ENCODE measurements around the gene SHD. TPM values are rescaled to one million over a fixed set of nuclear protein-coding genes. Genes with fewer than 3 reads are reported as not detected.

SHD gene
- total and polyA plus RNA-seq, 9 of the 15 experiments (the other 6 are each of a cell fraction or from before 2014, with no cell fraction given): 0.05 to 0.62 (median 0.15) TPM; not detected in 5

- TF ChIP-seq LCOR (CRISPR knock-in tag; IDR thresholded peaks at IDR 0.05) (peak; percentile 47; the same call in 1 of the 2 replicates), MAFG (tag; conservative IDR thresholded peaks at IDR 0.05) (no peak), E2F1 (CRISPR knock-in tag; IDR thresholded peaks at IDR 0.05) (peak; percentile 83), CGGBP1 (CRISPR knock-in tag; IDR thresholded peaks at IDR 0.05) (0 out of 2 replicates have a peak, but pooled peaks have one; percentile 8), ZNF583 (CRISPR knock-in tag; IDR thresholded peaks at IDR 0.05) (0 out of 2 replicates have a peak, but pooled peaks have one; percentile 53), CHAMP1 (IDR thresholded peaks at IDR 0.05) (peak; percentile 49), ARID2 (IDR thresholded peaks at IDR 0.05) (no peak), ZNF324 (CRISPR knock-in tag; IDR thresholded peaks at IDR 0.05) (0 out of 2 replicates have a peak, but pooled peaks have one; percentile 26), HMG20B (CRISPR knock-in tag; IDR thresholded peaks at IDR 0.05) (no peak), SRSF9 (IDR thresholded peaks at IDR 0.05; ENCODE audit: borderline replicate concordance, low read depth, low read length) (no peak), TRIM24 (IDR thresholded peaks at IDR 0.05) (peak in 1 of 2 experiments; percentile 99; a peak in 2 of 4 replicates), L3MBTL2 (IDR thresholded peaks at IDR 0.05) (peak; percentile 76; the same call in 1 of the 2 replicates), IFI16 (CRISPR knock-in tag; IDR thresholded peaks at IDR 0.05) (no peak), KHSRP (IDR thresholded peaks at IDR 0.05) (peak; percentile 50; the same call in 1 of the 2 replicates), NCOA1 (IDR thresholded peaks at IDR 0.05; ENCODE audit: low read depth) (peak; percentile 99), PHF8 (IDR thresholded peaks at IDR 0.05; ENCODE audit: borderline replicate concordance, low read length) (peak; percentile 91), POLR2H (tag; IDR thresholded peaks at IDR 0.05; ENCODE audit: low read depth) (peak; percentile 95), SIN3A (IDR thresholded peaks at IDR 0.05; ENCODE audit: borderline replicate concordance in 2 of 2, control insufficient read depth in 1 of 2, low read depth in 2 of 2, low read length in 2 of 2) (peak in 1 of 2 experiments; percentile 72; a peak in 1 of 4 replicates), TBL1XR1 (IDR thresholded peaks at IDR 0.05; ENCODE audit: low read length in 2 of 2) (peak in 1 of 2 experiments; percentile 64; a peak in 2 of 4 replicates), MAFF (IDR thresholded peaks at IDR 0.05; ENCODE audit: low read length) (no peak), ZEB2 (IDR thresholded peaks at IDR 0.05) (peak; percentile 99), UBTF (IDR thresholded peaks at IDR 0.05; ENCODE audit: borderline replicate concordance in 1 of 2, low read depth in 2 of 2, low read length in 2 of 2) (peak in 1 of 2 experiments; percentile 48; a peak in 1 of 4 replicates), ZNF165 (CRISPR knock-in tag; IDR thresholded peaks at IDR 0.05; ENCODE audit: borderline replicate concordance) (no peak)
Observed at GRCh38 chr19:4246767-4247593, 32.1 kb upstream of the SHD start, which contains the start of gene YJU2 (continued).
